GM13976 (cell line): ENCODE results near the gene NCKAP5L.

Experiments used
- DNase-seq: peaks from one replicate; pipeline ENCODE4 v3.0.0; 2012; ENCODE audit warnings: low spot score
- CTCF ChIP-seq: IDR thresholded peaks from 2 replicates; pipeline ENCODE4 v1.5.1; 2012; ENCODE audit warnings: borderline replicate concordance, mild to moderate bottlenecking; ENCODE audit not compliant: insufficient read depth; ENCODE audit errors: extremely low read depth, missing control alignments, control extremely low read depth
- in situ Hi-C: fragments of 300-500 bp; cut with MboI; formaldehyde crosslinking; loops from one replicate; pipeline ENCODE4 v1.12.0; 2022; ENCODE audit warnings: low sequenced_read_pairs, mixed read lengths, inconsistent platforms; ENCODE audit not compliant: unreplicated experiment

NCKAP5L gene

GRCh38 chr12:49811136-49811535 lies 17.1 kb downstream of the NCKAP5L start:
- TF ChIP-seq CTCF: no peak
- no peak for DNase-seq
- in situ Hi-C loops: no loop called here

- TF ChIP-seq CTCF: no peak
- in situ Hi-C loops: no loop called here
- DNase-seq: peak; percentile 19
These were observed 18.3 kb downstream of the NCKAP5L start for GRCh38 chr12:49809906-49810389.

- TF ChIP-seq CTCF: no peak
- DNase-seq: peak; percentile 24
- in situ Hi-C loops: no loop called here
These were observed 18.8 kb downstream of the NCKAP5L start for GRCh38 chr12:49809381-49809905.

- in situ Hi-C loops: no loop called here
- no peak for TF ChIP-seq CTCF
- no peak for DNase-seq
These were observed 19.4 kb downstream of the NCKAP5L start for GRCh38 chr12:49808686-49809380.

- no peak for TF ChIP-seq CTCF
- in situ Hi-C loops: no loop called here
These were observed 20.1 kb downstream of the NCKAP5L start for GRCh38 chr12:49807991-49808580.

GRCh38 chr12:49806877-49807276 lies 21.3 kb downstream of the NCKAP5L start:
- in situ Hi-C loops: no loop called here
- TF ChIP-seq CTCF: no peak
- no peak for DNase-seq

More at GRCh38 chr12:49807991-49808580, 20.1 kb downstream of the NCKAP5L start:
- DNase-seq: no peak
